Measurements from ENCODE around the gene ERGIC1.

ERGIC1 gene

DNA sequence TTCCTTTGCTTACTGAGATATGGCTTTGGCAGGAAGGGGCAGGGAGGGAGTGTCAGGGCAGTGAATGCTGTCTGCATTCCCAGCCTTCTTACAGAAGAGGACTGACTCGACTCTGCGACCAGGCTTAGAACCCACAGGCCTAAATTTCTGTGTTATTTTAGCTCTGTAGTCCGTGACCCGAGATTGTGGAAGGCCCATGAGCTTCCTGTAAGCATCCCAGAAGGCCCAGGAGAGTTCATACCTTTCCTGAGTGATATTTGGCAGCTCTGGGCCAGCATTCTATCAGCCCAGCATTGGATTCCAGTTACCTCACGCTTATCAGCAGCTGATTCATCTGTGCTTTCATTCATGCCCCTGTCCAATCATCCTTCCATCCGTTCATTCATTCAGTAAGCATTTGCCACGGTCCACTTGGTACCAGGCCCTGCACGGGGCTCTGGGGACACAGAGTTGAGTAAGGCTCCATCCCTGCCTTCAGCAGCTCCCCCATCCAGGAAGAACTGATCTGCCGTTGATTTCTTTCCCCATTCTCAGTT is 97.0 kb downstream of the ERGIC1 start:
- TF ChIP-seq, protein P1, sequence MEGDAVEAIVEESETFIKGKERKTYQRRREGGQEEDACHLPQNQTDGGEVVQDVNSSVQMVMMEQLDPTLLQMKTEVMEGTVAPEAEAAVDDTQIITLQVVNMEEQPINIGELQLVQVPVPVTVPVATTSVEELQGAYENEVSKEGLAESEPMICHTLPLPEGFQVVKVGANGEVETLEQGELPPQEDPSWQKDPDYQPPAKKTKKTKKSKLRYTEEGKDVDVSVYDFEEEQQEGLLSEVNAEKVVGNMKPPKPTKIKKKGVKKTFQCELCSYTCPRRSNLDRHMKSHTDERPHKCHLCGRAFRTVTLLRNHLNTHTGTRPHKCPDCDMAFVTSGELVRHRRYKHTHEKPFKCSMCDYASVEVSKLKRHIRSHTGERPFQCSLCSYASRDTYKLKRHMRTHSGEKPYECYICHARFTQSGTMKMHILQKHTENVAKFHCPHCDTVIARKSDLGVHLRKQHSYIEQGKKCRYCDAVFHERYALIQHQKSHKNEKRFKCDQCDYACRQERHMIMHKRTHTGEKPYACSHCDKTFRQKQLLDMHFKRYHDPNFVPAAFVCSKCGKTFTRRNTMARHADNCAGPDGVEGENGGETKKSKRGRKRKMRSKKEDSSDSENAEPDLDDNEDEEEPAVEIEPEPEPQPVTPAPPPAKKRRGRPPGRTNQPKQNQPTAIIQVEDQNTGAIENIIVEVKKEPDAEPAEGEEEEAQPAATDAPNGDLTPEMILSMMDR (IDR thresholded peaks at IDR 0.05; ENCODE audit: low read length, missing control alignments) = no peak

DNA sequence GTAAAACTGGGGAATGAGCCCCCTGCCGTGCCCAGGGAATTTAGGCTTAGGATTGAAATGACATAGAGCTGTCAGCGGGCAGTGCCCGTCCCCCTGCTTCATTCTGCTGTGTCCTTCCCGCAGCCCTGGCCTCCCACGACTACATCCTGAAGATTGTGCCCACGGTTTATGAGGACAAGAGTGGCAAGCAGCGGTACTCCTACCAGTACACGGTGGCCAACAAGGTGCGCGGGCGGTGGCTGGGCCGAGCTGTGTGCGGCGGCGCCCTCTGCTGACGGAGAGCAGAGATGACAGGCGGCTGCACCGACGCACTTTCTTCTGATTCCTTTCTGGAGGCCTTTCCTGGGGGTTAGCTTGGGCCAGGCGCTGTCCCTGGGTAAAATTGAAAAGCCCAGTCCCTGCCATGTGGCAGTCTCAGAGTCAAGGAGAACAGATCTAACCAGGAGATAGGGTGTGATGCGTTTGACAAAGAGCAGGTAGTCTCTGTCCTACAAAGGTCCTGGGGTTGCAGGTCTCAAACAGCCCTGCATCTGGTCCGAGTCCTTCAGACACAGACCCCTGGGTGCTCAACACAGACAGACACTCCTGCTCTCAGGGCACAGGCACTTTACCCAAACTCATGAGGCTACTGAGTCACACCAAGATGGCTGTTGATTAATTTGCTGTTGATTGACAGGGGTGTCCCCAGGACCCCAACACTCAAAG is 98.4 kb downstream of the ERGIC1 start:
- no peak overlapping the region for H3K4me3 ChIP-seq (replicated peaks; ENCODE audit: low read depth, low read length)
- DNase-seq (ENCODE audit: low read depth) = peak; percentile 76
- TF ChIP-seq, protein P1 (IDR thresholded peaks at IDR 0.05; ENCODE audit: low read length, missing control alignments) = peak; percentile 85

More for the DNA sequence above, 97.0 kb downstream of the ERGIC1 start:
- no peak overlapping the region for H3K4me3 ChIP-seq (replicated peaks; ENCODE audit: low read depth, low read length)
- DNase-seq (ENCODE audit: low read depth) = peak; percentile 90

DNA sequence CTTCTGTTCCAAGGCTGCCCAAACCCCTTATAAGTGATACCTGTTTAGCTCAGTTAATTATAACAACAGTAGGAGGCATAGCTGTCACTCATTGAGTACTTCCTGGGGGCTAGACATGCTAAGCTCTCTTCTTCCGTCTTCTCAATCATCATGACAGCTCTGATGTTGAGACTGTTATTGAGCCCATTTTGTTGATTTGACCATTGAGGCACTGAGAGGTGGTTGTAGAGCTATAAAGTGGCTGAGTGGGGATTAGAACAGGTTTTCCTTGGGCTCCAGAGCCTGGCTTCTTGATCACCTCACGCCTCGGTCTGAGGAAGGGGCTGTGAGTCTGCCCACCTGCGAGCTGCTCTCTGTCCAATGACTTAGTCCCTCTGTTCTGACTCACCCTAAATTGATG is 99.2 kb downstream of the ERGIC1 start:
- no peak overlapping the region for H3K4me3 ChIP-seq (replicated peaks; ENCODE audit: low read depth, low read length)
- no peak for DNase-seq (ENCODE audit: low read depth)
- TF ChIP-seq, protein P1 (IDR thresholded peaks at IDR 0.05; ENCODE audit: low read length, missing control alignments) = no peak

DNA sequence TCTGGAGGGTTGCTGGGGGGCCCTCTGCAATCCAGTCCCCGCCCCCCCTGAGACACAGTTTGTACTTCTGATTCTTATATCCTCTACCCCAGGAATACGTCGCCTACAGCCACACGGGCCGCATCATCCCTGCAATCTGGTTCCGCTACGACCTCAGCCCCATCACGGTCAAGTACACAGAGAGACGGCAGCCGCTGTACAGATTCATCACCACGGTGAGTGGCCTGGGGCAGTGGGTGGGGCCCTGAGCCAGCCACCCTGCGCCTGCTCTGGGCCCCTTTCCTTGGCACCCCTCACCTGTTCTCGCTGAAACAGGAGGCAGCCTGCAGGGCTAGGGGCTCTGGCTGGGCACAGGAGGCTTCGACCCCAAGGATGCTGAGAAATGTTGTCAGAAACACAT is 101.0 kb downstream of the ERGIC1 start:
- TF ChIP-seq, protein P1 (IDR thresholded peaks at IDR 0.05; ENCODE audit: low read length, missing control alignments) = no peak
- H3K4me3 ChIP-seq (replicated peaks; ENCODE audit: low read depth, low read length) = no peak overlapping the region
- DNase-seq (ENCODE audit: low read depth) = no peak

DNA sequence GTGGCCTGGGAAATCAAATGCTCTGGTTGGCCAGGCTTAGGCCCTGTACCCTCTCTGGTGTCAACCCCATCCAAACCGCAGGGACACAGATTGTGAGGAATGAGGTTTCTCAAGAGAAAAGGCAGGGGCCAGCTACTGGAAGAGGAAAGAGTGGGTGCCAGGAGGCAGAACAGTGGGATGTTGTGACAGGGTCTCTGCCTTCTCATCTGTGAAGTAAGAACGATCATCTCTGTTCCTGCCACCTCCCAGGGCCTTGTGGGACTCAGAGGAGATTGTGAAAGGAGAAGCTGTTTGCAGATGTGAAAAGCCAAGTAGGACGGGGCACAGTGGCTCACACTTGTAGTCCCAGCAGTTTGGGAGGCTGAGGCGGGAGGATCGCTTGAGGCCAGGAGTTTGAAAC is 102.3 kb downstream of the ERGIC1 start:
- no peak for DNase-seq (ENCODE audit: low read depth)
- H3K4me3 ChIP-seq (replicated peaks; ENCODE audit: low read depth, low read length) = no peak overlapping the region
- TF ChIP-seq, protein P1 (IDR thresholded peaks at IDR 0.05; ENCODE audit: low read length, missing control alignments) = no peak

DNA sequence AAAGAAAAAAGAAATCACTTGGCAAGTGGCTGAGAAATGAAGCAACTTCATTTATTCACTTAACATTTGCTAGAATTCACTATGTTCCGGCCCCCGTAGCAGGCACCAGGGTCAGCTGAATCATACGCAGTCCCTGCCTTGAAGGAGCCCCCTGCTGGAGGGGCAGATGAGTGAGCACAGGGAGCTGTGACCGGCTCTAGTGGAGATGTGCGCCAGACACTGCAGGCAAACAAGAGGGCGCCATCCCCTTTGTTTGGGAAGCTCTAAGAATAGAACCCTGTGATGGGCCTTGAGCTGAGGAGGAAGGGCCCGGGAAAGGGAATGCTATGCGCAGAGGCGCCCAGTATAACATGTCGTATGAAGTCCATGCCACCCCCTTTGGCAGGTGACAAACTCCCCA is 105.0 kb downstream of the ERGIC1 start:
- DNase-seq (ENCODE audit: low read depth) = peak; percentile 39
- TF ChIP-seq, protein P1 (IDR thresholded peaks at IDR 0.05; ENCODE audit: low read length, missing control alignments) = peak; percentile 31
- H3K4me3 ChIP-seq (replicated peaks; ENCODE audit: low read depth, low read length) = no peak overlapping the region

Data from fibroblast of pulmonary artery (primary cell).